ENCODE results near the gene RASGRF2.

RASGRF2 gene

DNA sequence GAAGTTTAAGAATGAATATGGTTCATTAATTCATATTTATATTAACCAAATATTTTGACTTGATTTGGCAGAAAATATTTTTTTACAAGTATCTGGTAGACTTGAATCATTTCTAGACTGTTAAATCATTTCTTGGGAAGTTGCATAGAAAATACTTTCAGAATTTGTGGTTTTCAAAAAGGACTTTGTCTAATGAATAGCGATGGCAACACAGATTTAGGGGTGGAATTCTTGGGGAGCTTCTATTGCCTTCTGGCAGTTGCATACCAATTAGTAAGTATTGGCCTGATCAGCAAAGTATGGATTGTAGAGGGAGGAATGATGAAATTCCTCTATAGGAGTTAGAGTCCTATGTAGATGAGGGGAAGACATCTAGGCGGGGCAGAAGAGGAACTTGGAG lies 204.3 kb downstream of the RASGRF2 start:
- TF ChIP-seq FOXP2 (optimal IDR thresholded peaks at IDR 0.05; ENCODE audit: control extremely low read depth, extremely low read length, insufficient read depth), result no peak
- no peak for TF ChIP-seq POLR2AphosphoS5 (IDR thresholded peaks at IDR 0.05; ENCODE audit: borderline replicate concordance, low read depth, low read length)
- TF ChIP-seq EZH2 (IDR thresholded peaks at IDR 0.05), result no peak
- peak overlapping the region; percentile 3; the same call in 1 of the 2 replicates for H3K4me3 ChIP-seq
- no peak overlapping the region for H3K9ac ChIP-seq (ENCODE audit: insufficient read length)
- no peak for DNase-seq (ENCODE audit: low read depth, low spot score)
- no peaks in the 10 kb centered on the region for H3K36me3 ChIP-seq (ENCODE audit: insufficient read depth, low read length)
- no peaks in the 10 kb centered on the region for H3K9me3 ChIP-seq (ENCODE audit: low read depth, low read length)
- H3K27ac ChIP-seq, result peak overlapping the region; percentile 59

DNA sequence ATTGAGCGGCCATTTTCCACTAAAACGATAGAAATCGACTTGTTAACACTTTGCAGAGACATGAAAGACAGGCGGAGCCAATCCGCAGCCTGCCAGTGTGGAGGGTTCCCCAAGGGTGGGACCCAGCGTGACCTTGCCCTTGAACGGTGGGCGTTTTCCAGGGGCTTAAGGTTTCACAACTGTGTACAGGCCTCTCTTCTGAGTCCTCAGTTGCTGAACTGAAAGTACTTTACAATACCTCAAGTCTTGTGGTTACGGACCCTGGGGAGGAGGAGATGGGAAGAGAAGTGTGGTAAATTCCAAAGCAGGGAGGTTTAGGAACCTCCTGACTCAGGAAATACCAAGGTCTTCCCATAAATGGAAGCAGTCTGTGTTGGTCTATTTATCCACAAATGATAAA lies 204.8 kb downstream of the RASGRF2 start:
- Histone ChIP-seq H3K4me3 (peak overlapping the region; percentile 3; the same call in 1 of the 2 replicates), H3K27ac (peak overlapping the region; percentile 59), H3K36me3 (ENCODE audit: insufficient read depth, low read length) (no peaks in the 10 kb centered on the region), H3K9ac (ENCODE audit: insufficient read length) (no peak overlapping the region), H3K9me3 (ENCODE audit: low read depth, low read length) (no peaks in the 10 kb centered on the region)
- no peak for DNase-seq (ENCODE audit: low read depth, low spot score)
- no peak for TF ChIP-seq POLR2AphosphoS5 (IDR thresholded peaks at IDR 0.05; ENCODE audit: borderline replicate concordance, low read depth, low read length)
- TF ChIP-seq EZH2 (IDR thresholded peaks at IDR 0.05), result no peak
- TF ChIP-seq FOXP2 (optimal IDR thresholded peaks at IDR 0.05; ENCODE audit: control extremely low read depth, extremely low read length, insufficient read depth), result no peak

GRCh38 chr5:81165493-81166119 lies 205.4 kb downstream of the RASGRF2 start:
- no peaks in the 10 kb centered on the region for H3K9me3 ChIP-seq (ENCODE audit: low read depth, low read length)
- DNase-seq (ENCODE audit: low read depth, low spot score), result no peak
- TF ChIP-seq FOXP2 (optimal IDR thresholded peaks at IDR 0.05; ENCODE audit: control extremely low read depth, extremely low read length, insufficient read depth) (no peak), POLR2AphosphoS5 (IDR thresholded peaks at IDR 0.05; ENCODE audit: borderline replicate concordance, low read depth, low read length) (no peak), EZH2 (IDR thresholded peaks at IDR 0.05) (no peak)
- H3K27ac ChIP-seq, result peak overlapping the region; percentile 59
- H3K9ac ChIP-seq (ENCODE audit: insufficient read length), result no peak overlapping the region
- H3K4me3 ChIP-seq, result no peak overlapping the region
- no peaks in the 10 kb centered on the region for H3K36me3 ChIP-seq (ENCODE audit: insufficient read depth, low read length)

GRCh38 chr5:81166430-81166829 lies 206.3 kb downstream of the RASGRF2 start:
- DNase-seq (ENCODE audit: low read depth, low spot score), result no peak
- TF ChIP-seq POLR2AphosphoS5 (IDR thresholded peaks at IDR 0.05; ENCODE audit: borderline replicate concordance, low read depth, low read length) (no peak), FOXP2 (optimal IDR thresholded peaks at IDR 0.05; ENCODE audit: control extremely low read depth, extremely low read length, insufficient read depth) (no peak), EZH2 (IDR thresholded peaks at IDR 0.05) (no peak)
- no peak overlapping the region for H3K9ac ChIP-seq (ENCODE audit: insufficient read length)

GRCh38 chr5:81167078-81167477 lies 206.9 kb downstream of the RASGRF2 start:
- no peak for TF ChIP-seq EZH2 (IDR thresholded peaks at IDR 0.05)
- no peak for TF ChIP-seq FOXP2 (optimal IDR thresholded peaks at IDR 0.05; ENCODE audit: control extremely low read depth, extremely low read length, insufficient read depth)
- TF ChIP-seq POLR2AphosphoS5 (IDR thresholded peaks at IDR 0.05; ENCODE audit: borderline replicate concordance, low read depth, low read length), result no peak
- no peak for DNase-seq (ENCODE audit: low read depth, low spot score)
- Histone ChIP-seq H3K36me3 (ENCODE audit: insufficient read depth, low read length) (no peaks in the 10 kb centered on the region), H3K9ac (ENCODE audit: insufficient read length) (no peak overlapping the region), H3K9me3 (ENCODE audit: low read depth, low read length) (no peaks in the 10 kb centered on the region), H3K27ac (no peak overlapping the region), H3K4me3 (no peak overlapping the region)

More at GRCh38 chr5:81166430-81166829, 206.3 kb downstream of the RASGRF2 start:
- no peak overlapping the region for H3K4me3 ChIP-seq
- H3K36me3 ChIP-seq (ENCODE audit: insufficient read depth, low read length), result no peaks in the 10 kb centered on the region
- H3K27ac ChIP-seq, result no peak overlapping the region
- H3K9me3 ChIP-seq (ENCODE audit: low read depth, low read length), result no peaks in the 10 kb centered on the region

- no peaks in the 10 kb centered on the region for H3K36me3 ChIP-seq (ENCODE audit: insufficient read depth, low read length)
- no peak for TF ChIP-seq EZH2 (IDR thresholded peaks at IDR 0.05)
- H3K9ac ChIP-seq (ENCODE audit: insufficient read length), result no peak overlapping the region
- DNase-seq (ENCODE audit: low read depth, low spot score), result no peak
- H3K4me3 ChIP-seq, result no peak overlapping the region
- H3K27ac ChIP-seq, result no peak overlapping the region
- no peaks in the 10 kb centered on the region for H3K9me3 ChIP-seq (ENCODE audit: low read depth, low read length)
These were observed 207.4 kb downstream of the RASGRF2 start for GRCh38 chr5:81167544-81167943.

- H3K4me3 ChIP-seq, result no peak overlapping the region
- H3K9me3 ChIP-seq (ENCODE audit: low read depth, low read length), result no peaks in the 10 kb centered on the region
- no peaks in the 10 kb centered on the region for H3K36me3 ChIP-seq (ENCODE audit: insufficient read depth, low read length)
- no peak overlapping the region for H3K27ac ChIP-seq
- TF ChIP-seq EZH2 (IDR thresholded peaks at IDR 0.05) (no peak), POLR2AphosphoS5 (IDR thresholded peaks at IDR 0.05; ENCODE audit: borderline replicate concordance, low read depth, low read length) (no peak), FOXP2 (optimal IDR thresholded peaks at IDR 0.05; ENCODE audit: control extremely low read depth, extremely low read length, insufficient read depth) (no peak)
- no peak overlapping the region for H3K9ac ChIP-seq (ENCODE audit: insufficient read length)
- no peak for DNase-seq (ENCODE audit: low read depth, low spot score)
These were observed 209.8 kb downstream of the RASGRF2 start for GRCh38 chr5:81169924-81170323.

- no peak overlapping the region for H3K9ac ChIP-seq (ENCODE audit: insufficient read length)
- H3K27ac ChIP-seq, result no peak overlapping the region
- no peak overlapping the region for H3K4me3 ChIP-seq
- no peak for DNase-seq (ENCODE audit: low read depth, low spot score)
- H3K36me3 ChIP-seq (ENCODE audit: insufficient read depth, low read length), result no peaks in the 10 kb centered on the region
- TF ChIP-seq FOXP2 (optimal IDR thresholded peaks at IDR 0.05; ENCODE audit: control extremely low read depth, extremely low read length, insufficient read depth), result no peak
- no peak for TF ChIP-seq EZH2 (IDR thresholded peaks at IDR 0.05)
- no peak for TF ChIP-seq POLR2AphosphoS5 (IDR thresholded peaks at IDR 0.05; ENCODE audit: borderline replicate concordance, low read depth, low read length)
- no peaks in the 10 kb centered on the region for H3K9me3 ChIP-seq (ENCODE audit: low read depth, low read length)
These were observed 211.6 kb downstream of the RASGRF2 start for GRCh38 chr5:81171769-81172168.

- TF ChIP-seq EZH2 (IDR thresholded peaks at IDR 0.05) (no peak), POLR2AphosphoS5 (IDR thresholded peaks at IDR 0.05; ENCODE audit: borderline replicate concordance, low read depth, low read length) (no peak), FOXP2 (optimal IDR thresholded peaks at IDR 0.05; ENCODE audit: control extremely low read depth, extremely low read length, insufficient read depth) (no peak)
- Histone ChIP-seq H3K9me3 (ENCODE audit: low read depth, low read length) (no peaks in the 10 kb centered on the region), H3K9ac (ENCODE audit: insufficient read length) (no peak overlapping the region), H3K27ac (no peak overlapping the region), H3K4me3 (no peak overlapping the region), H3K36me3 (ENCODE audit: insufficient read depth, low read length) (no peaks in the 10 kb centered on the region)
- no peak for DNase-seq (ENCODE audit: low read depth, low spot score)
These were observed 212.5 kb downstream of the RASGRF2 start for GRCh38 chr5:81172710-81173109.
